Activated CD4-positive, CD25-positive, alpha-beta regulatory T cell treated with anti-CD3 and anti-CD28 coated beads, Interleukin-2, amount 50 U/mL, for 72 hours (primary cell): ENCODE measurements around the gene EMID1.

Experiments
- DNase-seq: peaks from one replicate; pipeline ENCODE4 v3.0.0; 2021

Gene EMID1

GRCh38 chr22:29205594-29206371, at the start of gene EMID1:
Gene EMID1 (plus strand): TSS chr22:29205896. CDS start chr22:29206039, 143 bp downstream.
- DNase-seq, result no peak

GRCh38 chr22:29155966-29156365, 49.7 kb upstream of the EMID1 start:
- no peak for DNase-seq

GRCh38 chr22:29156507-29156906, 49.2 kb upstream of the EMID1 start:
- no peak for DNase-seq

- no peak for DNase-seq
These were observed 47.7 kb upstream of the EMID1 start for GRCh38 chr22:29157759-29158535.

- DNase-seq, result no peak
These were observed 47.1 kb upstream of the EMID1 start for GRCh38 chr22:29158546-29158945.

GRCh38 chr22:29163808-29164207, 41.9 kb upstream of the EMID1 start:
- no peak for DNase-seq

- DNase-seq, result no peak
These were observed 40.2 kb upstream of the EMID1 start for GRCh38 chr22:29165321-29166060.

- DNase-seq, result no peak
These were observed 39.5 kb upstream of the EMID1 start for GRCh38 chr22:29166180-29166579.

- peak; percentile 47 for DNase-seq
These were observed 38.4 kb upstream of the EMID1 start for GRCh38 chr22:29167032-29167911.

GRCh38 chr22:29171721-29172120, 34.0 kb upstream of the EMID1 start:
- no peak for DNase-seq

GRCh38 chr22:29172216-29172615, 33.5 kb upstream of the EMID1 start:
- no peak for DNase-seq

GRCh38 chr22:29175312-29175835, 30.3 kb upstream of the EMID1 start:
- DNase-seq, result no peak

- no peak for DNase-seq
These were observed 21.5 kb upstream of the EMID1 start for GRCh38 chr22:29183971-29184848.

GRCh38 chr22:29184849-29185490, 20.7 kb upstream of the EMID1 start:
- no peak for DNase-seq

GRCh38 chr22:29186302-29186701, 19.4 kb upstream of the EMID1 start:
- DNase-seq, result no peak

GRCh38 chr22:29187831-29188230, 17.9 kb upstream of the EMID1 start:
- no peak for DNase-seq

GRCh38 chr22:29190051-29190450, 15.6 kb upstream of the EMID1 start:
- no peak for DNase-seq

- no peak for DNase-seq
These were observed 14.8 kb upstream of the EMID1 start for GRCh38 chr22:29190918-29191317.

GRCh38 chr22:29193021-29193420, 12.7 kb upstream of the EMID1 start:
- DNase-seq, result no peak

GRCh38 chr22:29194184-29194583, 11.5 kb upstream of the EMID1 start:
- DNase-seq, result no peak
